ENCODE results near the gene PKP4. TPM values are rescaled to one million over a fixed set of nuclear protein-coding genes. Genes with fewer than 3 reads are reported as not detected.

PKP4 gene
- total RNA-seq, 2 donors from 2014 or later: 43.7 to 67.3 TPM

DNA sequence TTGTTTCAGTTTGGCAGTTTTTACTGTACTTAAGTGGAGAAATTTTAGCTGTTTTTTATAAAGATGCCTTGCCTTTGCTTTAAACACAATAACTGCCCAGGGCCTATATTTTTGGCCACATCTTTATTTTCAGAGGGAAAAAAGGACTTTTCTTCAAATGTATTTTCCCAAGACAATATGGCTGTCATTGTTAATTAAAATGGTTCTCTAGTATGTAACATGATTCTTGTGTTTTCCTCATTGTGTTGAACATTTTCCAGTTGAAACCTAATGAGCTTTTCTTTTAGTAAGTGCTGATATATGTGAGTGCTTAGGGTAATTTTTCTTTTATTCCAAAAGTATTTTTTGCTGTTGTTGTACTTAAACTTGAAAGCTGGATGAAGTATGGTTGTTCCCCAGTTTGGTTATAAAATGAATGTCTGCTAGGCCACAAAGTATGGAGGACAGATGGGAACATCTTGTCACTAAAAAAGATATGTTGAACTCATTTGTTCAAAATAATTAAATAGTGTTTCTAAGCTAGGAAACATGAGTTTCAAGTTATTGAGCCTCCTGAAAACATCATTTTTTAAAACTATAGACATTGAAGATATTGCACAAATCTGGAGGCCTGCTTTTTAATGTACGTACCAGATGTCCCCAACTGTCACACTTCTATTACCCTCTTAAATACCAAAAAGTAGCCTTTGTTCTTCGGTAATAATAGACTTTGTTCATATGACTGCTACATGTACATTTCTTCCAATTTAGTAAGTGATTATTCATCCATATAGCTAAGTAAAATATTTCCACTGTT is 190.9 kb downstream of the PKP4 start:
- Histone ChIP-seq H3K9ac (ENCODE audit: low read depth in 2 of 2, low read length in 2 of 2) (no peak overlapping the region), H3K27me3 (no peaks in the 10 kb centered on the region), H3K4me1 (no peaks in the 10 kb centered on the region), H3K36me3 (no peaks in the 10 kb centered on the region), H3K4me3 (no peak overlapping the region), H3K9me3 (no peaks in the 10 kb centered on the region), H3K27ac (no peak overlapping the region)
- TF ChIP-seq, protein P1, sequence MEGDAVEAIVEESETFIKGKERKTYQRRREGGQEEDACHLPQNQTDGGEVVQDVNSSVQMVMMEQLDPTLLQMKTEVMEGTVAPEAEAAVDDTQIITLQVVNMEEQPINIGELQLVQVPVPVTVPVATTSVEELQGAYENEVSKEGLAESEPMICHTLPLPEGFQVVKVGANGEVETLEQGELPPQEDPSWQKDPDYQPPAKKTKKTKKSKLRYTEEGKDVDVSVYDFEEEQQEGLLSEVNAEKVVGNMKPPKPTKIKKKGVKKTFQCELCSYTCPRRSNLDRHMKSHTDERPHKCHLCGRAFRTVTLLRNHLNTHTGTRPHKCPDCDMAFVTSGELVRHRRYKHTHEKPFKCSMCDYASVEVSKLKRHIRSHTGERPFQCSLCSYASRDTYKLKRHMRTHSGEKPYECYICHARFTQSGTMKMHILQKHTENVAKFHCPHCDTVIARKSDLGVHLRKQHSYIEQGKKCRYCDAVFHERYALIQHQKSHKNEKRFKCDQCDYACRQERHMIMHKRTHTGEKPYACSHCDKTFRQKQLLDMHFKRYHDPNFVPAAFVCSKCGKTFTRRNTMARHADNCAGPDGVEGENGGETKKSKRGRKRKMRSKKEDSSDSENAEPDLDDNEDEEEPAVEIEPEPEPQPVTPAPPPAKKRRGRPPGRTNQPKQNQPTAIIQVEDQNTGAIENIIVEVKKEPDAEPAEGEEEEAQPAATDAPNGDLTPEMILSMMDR (IDR thresholded peaks at IDR 0.05): no peak
- no peak for DNase-seq
- intact Hi-C loops (cut with DNase I): no loop called here

DNA sequence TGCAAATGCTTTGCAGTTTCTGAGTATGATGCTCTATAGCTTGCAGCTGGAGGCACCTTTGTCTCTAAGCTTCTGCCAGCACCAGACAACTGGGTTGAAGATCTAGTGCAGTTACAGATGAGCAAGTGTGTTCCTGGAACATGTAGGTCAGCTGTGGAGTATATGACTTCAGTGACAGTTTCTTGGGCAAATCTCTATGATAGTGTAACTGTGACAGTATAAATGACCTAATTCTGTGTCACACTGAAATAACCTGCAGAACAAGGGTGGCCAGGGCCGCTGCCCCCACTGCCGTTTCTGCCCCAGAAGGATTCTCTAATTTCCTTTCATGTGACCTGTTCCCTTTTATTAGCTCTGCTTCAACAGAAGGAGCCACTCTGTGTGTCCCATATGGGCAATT is 193.1 kb downstream of the PKP4 start:
- H3K4me3 ChIP-seq: no peak overlapping the region
- no peaks in the 10 kb centered on the region for H3K4me1 ChIP-seq
- no peak for DNase-seq
- intact Hi-C loops (cut with DNase I): no loop called here
- H3K27me3 ChIP-seq: no peaks in the 10 kb centered on the region
- TF ChIP-seq, protein P1 (IDR thresholded peaks at IDR 0.05): no peak
- H3K27ac ChIP-seq: no peak overlapping the region
- no peaks in the 10 kb centered on the region for H3K9me3 ChIP-seq
- H3K9ac ChIP-seq (ENCODE audit: low read depth in 2 of 2, low read length in 2 of 2): no peak overlapping the region
- no peaks in the 10 kb centered on the region for H3K36me3 ChIP-seq

DNA sequence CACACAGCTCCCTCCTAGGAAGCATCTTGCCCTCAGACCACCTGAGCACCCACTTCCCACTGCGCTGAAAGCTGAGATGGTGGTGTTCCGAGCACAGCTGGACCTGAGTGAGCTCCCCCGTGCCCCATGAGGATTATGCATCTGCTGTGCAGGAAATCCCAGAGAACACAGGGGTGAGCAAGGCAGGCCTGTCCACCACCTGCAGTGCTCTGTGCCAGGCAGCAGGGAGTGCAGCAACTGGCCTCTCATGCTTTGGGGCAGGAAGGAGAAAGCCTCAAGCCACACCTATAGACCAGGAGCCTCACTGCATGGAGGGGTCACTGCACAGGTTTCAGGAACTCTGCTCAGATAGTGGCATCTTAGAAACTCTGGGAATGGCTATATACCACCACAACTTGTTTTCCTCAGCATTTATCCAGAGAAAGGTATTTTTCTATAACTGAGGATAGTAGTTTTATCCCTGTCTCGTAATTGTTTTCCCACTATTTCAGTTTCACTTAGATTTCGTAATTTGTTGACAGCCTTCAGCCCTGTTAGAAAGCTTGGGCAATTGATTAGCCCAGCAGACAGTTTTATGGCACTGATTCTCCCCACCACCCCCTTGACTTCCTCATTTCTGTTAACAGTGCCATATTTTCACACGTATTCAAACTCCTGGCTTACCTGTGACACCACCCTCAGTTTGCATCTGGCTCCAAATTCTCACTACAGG is 194.1 kb downstream of the PKP4 start:
- TF ChIP-seq, protein P1 (IDR thresholded peaks at IDR 0.05): no peak
- DNase-seq: no peak
- H3K9ac ChIP-seq (ENCODE audit: low read depth in 2 of 2, low read length in 2 of 2): no peak overlapping the region
- H3K9me3 ChIP-seq: no peaks in the 10 kb centered on the region
- H3K27me3 ChIP-seq: no peaks in the 10 kb centered on the region
- H3K4me1 ChIP-seq: no peaks in the 10 kb centered on the region
- intact Hi-C loops (cut with DNase I): no loop called here
- H3K27ac ChIP-seq: no peak overlapping the region
- H3K4me3 ChIP-seq: no peak overlapping the region
- no peaks in the 10 kb centered on the region for H3K36me3 ChIP-seq

DNA sequence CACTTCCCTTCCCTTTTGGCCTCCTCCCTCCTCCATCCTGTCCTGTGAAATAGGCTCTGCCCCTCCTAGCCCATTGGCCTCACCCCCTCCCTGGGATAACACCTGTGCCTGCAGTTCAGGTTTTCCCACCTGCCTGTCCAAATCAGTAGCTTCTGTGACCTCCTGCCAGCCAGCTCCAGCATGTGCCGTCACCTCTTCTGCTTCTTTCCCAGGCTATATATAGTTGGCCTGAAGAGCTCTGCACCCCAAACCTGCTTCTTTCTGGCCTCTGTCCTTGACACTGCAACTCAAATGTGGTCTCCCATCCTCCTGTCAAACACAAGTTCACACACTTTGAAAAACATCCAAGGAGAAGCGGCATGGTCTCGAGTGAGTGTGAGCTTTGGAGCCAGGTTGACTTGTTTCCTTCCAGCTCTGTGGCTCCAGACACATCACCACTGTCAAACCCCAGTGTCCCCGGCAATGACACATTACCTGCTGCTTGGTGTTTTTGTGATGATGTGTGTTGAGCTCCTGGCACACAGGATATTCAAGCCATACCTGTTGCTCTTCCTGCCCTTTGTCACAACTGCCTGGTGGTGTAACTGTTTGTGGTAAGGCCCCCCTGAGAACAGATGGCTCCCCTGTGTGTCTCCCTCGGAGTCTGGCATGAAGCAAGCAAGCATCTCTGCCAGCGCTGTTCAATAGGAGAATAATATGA is 194.8 kb downstream of the PKP4 start:
- Histone ChIP-seq H3K27me3 (no peaks in the 10 kb centered on the region), H3K36me3 (no peaks in the 10 kb centered on the region), H3K4me3 (no peak overlapping the region), H3K9me3 (no peaks in the 10 kb centered on the region), H3K9ac (ENCODE audit: low read depth in 2 of 2, low read length in 2 of 2) (no peak overlapping the region), H3K27ac (no peak overlapping the region), H3K4me1 (no peaks in the 10 kb centered on the region)
- TF ChIP-seq, protein P1 (IDR thresholded peaks at IDR 0.05): no peak
- no peak for DNase-seq
- intact Hi-C loops (cut with DNase I): no loop called here

DNA sequence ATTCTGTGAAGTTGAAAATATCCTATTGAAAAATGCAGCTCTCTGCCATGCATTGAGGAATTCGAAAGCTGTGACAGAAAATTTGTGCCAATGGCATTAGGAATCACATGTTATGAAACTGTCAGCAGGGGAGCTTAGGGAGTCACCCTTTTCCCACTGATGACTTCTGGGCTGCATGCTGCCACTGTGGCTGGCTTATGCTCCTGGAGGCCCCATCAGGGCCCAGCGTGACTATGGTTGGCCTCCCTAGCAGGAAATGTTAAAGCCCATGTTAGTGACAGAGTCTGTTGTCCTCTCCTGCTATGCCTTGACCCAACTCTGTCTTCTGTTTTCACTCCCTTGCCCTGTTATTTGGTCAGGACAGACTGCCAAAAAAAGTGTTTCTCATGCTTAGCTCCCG is 198.9 kb downstream of the PKP4 start:
- no peaks in the 10 kb centered on the region for H3K27me3 ChIP-seq
- TF ChIP-seq, protein P1 (IDR thresholded peaks at IDR 0.05): no peak
- H3K4me1 ChIP-seq: no peaks in the 10 kb centered on the region
- H3K27ac ChIP-seq: no peak overlapping the region
- no peak overlapping the region for H3K4me3 ChIP-seq
- DNase-seq: no peak
- no peaks in the 10 kb centered on the region for H3K36me3 ChIP-seq
- intact Hi-C loops (cut with DNase I): no loop called here
- H3K9me3 ChIP-seq: no peaks in the 10 kb centered on the region
- H3K9ac ChIP-seq (ENCODE audit: low read depth in 2 of 2, low read length in 2 of 2): no peak overlapping the region

Data from colonic mucosa (tissue), 4 donors.